22Rv1 (cell line): ENCODE measurements around the gene FLACC1.

Experiments used
- ZFX ChIP-seq: fragments of 450-650 bp; IDR thresholded peaks from 2 replicates; pipeline ENCODE4 v1.6.1; 2017; ENCODE audit warnings: antibody characterized with exemption, borderline replicate concordance
- TF ChIP-seq, protein P1 (sequence below): fragments of 450-650 bp; IDR thresholded peaks from 2 replicates; pipeline ENCODE4 v1.5.1; 2017; ENCODE audit warnings: mild to moderate bottlenecking

DNA sequence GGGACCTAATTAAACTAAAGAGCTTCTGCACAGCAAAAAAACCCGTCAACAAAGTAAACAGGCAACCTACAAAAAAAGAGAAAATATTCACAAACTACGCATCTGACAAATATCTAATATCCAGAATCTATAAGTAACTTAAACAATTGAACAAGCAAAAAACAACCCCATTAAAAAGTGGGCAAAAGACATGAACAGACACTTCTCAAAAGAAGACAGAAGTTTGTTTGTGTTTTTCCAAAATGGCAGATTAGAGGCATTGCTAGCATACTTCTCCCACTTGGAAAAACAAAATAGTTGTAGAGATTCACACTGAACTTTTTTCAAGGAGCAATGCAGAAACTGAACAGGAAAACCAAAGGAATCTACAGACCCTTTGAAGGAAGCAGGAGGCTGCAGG is 37.6 kb downstream of the FLACC1 start:
- TF ChIP-seq, protein P1, sequence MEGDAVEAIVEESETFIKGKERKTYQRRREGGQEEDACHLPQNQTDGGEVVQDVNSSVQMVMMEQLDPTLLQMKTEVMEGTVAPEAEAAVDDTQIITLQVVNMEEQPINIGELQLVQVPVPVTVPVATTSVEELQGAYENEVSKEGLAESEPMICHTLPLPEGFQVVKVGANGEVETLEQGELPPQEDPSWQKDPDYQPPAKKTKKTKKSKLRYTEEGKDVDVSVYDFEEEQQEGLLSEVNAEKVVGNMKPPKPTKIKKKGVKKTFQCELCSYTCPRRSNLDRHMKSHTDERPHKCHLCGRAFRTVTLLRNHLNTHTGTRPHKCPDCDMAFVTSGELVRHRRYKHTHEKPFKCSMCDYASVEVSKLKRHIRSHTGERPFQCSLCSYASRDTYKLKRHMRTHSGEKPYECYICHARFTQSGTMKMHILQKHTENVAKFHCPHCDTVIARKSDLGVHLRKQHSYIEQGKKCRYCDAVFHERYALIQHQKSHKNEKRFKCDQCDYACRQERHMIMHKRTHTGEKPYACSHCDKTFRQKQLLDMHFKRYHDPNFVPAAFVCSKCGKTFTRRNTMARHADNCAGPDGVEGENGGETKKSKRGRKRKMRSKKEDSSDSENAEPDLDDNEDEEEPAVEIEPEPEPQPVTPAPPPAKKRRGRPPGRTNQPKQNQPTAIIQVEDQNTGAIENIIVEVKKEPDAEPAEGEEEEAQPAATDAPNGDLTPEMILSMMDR, result no peak
- TF ChIP-seq ZFX, result no peak
